Ovary (tissue), 9 donors: ENCODE measurements around the gene PTPRN2. TPM values are rescaled to one million over a fixed set of nuclear protein-coding genes. Genes with fewer than 3 reads are reported as not detected.
"Not testable (repeated sequence)": the region's sequence is repeated elsewhere in the genome, so short reads cannot be mapped to it uniquely, and the experiment has no call there.

Experiments
- DNase-seq, 5 donors: peaks; one replicate each; pipeline ENCODE4 v3.0.0-alpha.2; 2019 to 2020
- H3K27ac ChIP-seq, 2 donors: fragments of 200-600 bp; one replicate each; pipeline versions ENCODE4 v1.5.1 to v1.8.0; 2019 to 2022
- H3K27me3 ChIP-seq: fragments of 200-600 bp; one replicate; pipeline ENCODE4 v1.8.0; 2022
- H3K36me3 ChIP-seq: fragments of 200-600 bp; sonication (generic); one replicate; pipeline ENCODE4 v1.5.1; 2019
- H3K4me1 ChIP-seq: one replicate; pipeline ENCODE4 v1.8.1; 2013; ENCODE audit warnings: mild to moderate bottlenecking, moderate library complexity; ENCODE audit not compliant: insufficient read depth
- H3K4me3 ChIP-seq: fragments of 200-600 bp; sonication (generic); one replicate; pipeline ENCODE4 v1.5.1; 2017
- H3K9me3 ChIP-seq, 2 donors: fragments of 200-600 bp in 1 of 2; sonication (generic) in 1 of 2; one replicate each; pipeline versions ENCODE4 v1.5.1 to v1.8.1; 2013 to 2019; ENCODE audit warnings: mild to moderate bottlenecking in 1 of 2, moderate library complexity in 1 of 2
- EP300 ChIP-seq: sonication (generic); formaldehyde crosslinking; IDR thresholded peaks from one replicate; pipeline ENCODE4 v1.6.1; 2017; ENCODE audit warnings: antibody characterized with exemption
- POLR2A ChIP-seq: fragments of 450-650 bp; IDR thresholded peaks from one replicate; pipeline ENCODE4 v1.6.1; 2017; ENCODE audit warnings: antibody characterized with exemption, mild to moderate bottlenecking, moderate library complexity
- WGBS, 3 donors: extraction: QIAGEN DNeasy Blood & Tissue Kit in 1 of 3; methylation state at CpG; one replicate each; pipeline versions ENCODE4 v1.1.5 to v1.1.7; 2013 to 2017; 5-methylcytosine and 5-hydroxymethylcytosine counted together
- intact Hi-C, 4 donors: fragments of 100-400 bp; cut with DNase I; formaldehyde crosslinking; loops; one replicate each; pipeline versions ENCODE4 v1.11.0 to v1.15.1; 2022 to 2023
- polyA plus RNA-seq, 2 donors: library from polyadenylated mRNA; stranded (reverse); fragments of 200-250 nt in 1 of 2; fragments of 350-450 nt in 1 of 2; fragmentation: Illumina TruSeq in 1 of 2; extraction: RNeasy Lipid Tissue Mini Kit (QIAGEN cat#74804) in 1 of 2; gene quantifications; one replicate each; pipeline ENCODE4 v1.2.3, GENCODE V29; 2013 to 2014
- total RNA-seq, 7 donors: library from RNA; depleted of rRNA in 2 of 7; stranded (reverse); fragments of >200 nt in 2 of 7; fragmentation: NEBNext Ultra II Directional in 3 of 7; extraction: Animal tissue kit (Norgen Biotek cat#: 25700) in 3 of 7; gene quantifications; one replicate each; pipeline versions ENCODE4 v1.1.0 to v1.2.4, GENCODE V29; 2016 to 2023
- TF ChIP-seq, protein P1 (sequence below), 3 donors: fragments of 450-650 bp in 2 of 3; fragments of 200-600 bp in 1 of 3; IDR thresholded peaks; one replicate each; pipeline versions ENCODE4 v1.5.1 to v1.8.0; 2016 to 2022; ENCODE audit warnings: antibody characterized with exemption in 3 of 3, mild to moderate bottlenecking in 1 of 3
- donor health status: DM: no; HTN: no; CAD: no; lungs with moderate emphysema.
- donor health status: DM: no; HTN: no; CAD: no.
- donor health status: Bipolar disorder and iron deficiency.
- donor health status: DM: yes; HTN: yes; CAD: no.
- donor health status: DM: no; HTN: no; CAD: no.
- donor health status: DM: yes; HTN: yes; CAD: no.

Gene PTPRN2
- total and polyA plus RNA-seq, 9 donors, result 3.5 to 11.1 (median 5.9) TPM

DNA sequence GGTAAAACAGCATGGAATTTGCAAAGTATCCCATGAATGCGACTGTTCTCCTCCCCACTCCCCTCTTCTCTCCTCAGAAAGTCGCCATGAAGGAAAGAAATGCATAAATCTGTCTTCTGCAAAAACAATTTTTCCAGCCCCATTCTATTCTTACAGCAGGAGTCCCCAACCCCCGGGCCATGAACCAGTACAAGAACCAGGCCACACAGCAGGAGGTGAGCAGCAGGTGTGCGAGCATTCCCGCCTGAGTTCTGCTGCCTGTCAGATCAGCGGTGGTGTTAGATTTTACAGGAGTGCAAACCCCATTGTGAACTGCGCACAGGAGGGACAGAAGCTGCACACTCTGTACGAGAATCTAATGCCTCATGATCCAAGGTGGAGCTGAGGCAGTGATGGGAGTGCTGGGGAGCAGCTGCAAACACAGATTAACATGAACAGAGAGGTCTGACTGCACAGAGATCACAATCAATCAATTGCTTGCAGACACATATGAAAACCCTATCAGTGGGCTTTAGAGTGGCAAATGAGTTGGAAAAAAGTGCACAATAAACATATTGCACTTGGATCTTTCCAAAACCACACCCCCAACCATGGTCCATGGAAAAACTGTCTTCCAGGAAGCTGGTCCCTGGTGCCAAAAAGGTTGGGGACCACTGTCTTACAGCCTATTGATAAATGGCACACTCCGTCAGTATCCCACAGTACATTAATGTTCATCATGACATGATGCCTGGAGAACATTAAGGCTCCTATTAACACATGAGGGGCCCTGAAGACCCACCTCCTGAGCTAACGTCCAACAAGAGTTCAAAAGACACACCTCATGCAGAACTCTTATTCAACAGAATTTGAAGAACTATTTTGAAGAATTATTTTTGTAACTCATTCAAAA, 205.0 kb downstream of the PTPRN2 start:
- TF ChIP-seq EP300, result no peak
- TF ChIP-seq POLR2A, result no peak
- TF ChIP-seq, protein P1, sequence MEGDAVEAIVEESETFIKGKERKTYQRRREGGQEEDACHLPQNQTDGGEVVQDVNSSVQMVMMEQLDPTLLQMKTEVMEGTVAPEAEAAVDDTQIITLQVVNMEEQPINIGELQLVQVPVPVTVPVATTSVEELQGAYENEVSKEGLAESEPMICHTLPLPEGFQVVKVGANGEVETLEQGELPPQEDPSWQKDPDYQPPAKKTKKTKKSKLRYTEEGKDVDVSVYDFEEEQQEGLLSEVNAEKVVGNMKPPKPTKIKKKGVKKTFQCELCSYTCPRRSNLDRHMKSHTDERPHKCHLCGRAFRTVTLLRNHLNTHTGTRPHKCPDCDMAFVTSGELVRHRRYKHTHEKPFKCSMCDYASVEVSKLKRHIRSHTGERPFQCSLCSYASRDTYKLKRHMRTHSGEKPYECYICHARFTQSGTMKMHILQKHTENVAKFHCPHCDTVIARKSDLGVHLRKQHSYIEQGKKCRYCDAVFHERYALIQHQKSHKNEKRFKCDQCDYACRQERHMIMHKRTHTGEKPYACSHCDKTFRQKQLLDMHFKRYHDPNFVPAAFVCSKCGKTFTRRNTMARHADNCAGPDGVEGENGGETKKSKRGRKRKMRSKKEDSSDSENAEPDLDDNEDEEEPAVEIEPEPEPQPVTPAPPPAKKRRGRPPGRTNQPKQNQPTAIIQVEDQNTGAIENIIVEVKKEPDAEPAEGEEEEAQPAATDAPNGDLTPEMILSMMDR (IDR thresholded peaks at IDR 0.05), result no peak
- intact Hi-C loops, result no loop called here
- Histone ChIP-seq H3K36me3 (no peaks in the 10 kb centered on the region), H3K27ac (no peak overlapping the region), H3K4me3 (no peak overlapping the region), H3K4me1 (no peaks in the 10 kb centered on the region), H3K9me3 (no peaks in the 10 kb centered on the region), H3K27me3 (no peaks in the 10 kb centered on the region)
- no peak for DNase-seq
- WGBS, 3 donors, result 35 to 52% (median 43%) methylated on average over 10 of the region's 10 CpGs

DNA sequence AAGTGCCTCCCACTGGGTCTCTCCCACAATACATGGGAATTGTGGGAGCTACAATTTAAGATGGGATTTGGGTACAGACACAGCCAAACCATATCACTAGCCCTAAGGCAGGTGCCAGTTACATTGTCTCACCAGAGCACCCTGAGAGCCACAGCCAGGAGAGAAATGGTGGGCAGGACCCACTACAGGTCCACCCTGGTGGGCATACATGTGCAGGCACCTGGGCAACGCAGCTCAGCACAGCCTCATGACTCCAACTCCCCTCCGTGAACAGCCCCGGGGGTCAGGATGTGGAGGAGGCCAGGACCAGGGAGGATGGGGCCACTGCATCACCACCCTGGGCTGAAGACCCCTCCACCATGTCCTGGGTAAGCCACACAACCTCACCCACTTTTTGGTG, 205.7 kb downstream of the PTPRN2 start:
- Histone ChIP-seq H3K9me3 (no peaks in the 10 kb centered on the region), H3K4me3 (no peak overlapping the region), H3K36me3 (no peaks in the 10 kb centered on the region), H3K27me3 (no peaks in the 10 kb centered on the region), H3K4me1 (no peaks in the 10 kb centered on the region), H3K27ac (no peak overlapping the region)
- intact Hi-C loops, result no loop called here
- TF ChIP-seq, protein P1 (IDR thresholded peaks at IDR 0.05), result no peak
- no peak for TF ChIP-seq EP300
- no peak for TF ChIP-seq POLR2A
- DNase-seq, result no peak
- WGBS, 3 donors, result 81 to 97% (median 84%) methylated on average over 3 of the region's 3 CpGs

DNA sequence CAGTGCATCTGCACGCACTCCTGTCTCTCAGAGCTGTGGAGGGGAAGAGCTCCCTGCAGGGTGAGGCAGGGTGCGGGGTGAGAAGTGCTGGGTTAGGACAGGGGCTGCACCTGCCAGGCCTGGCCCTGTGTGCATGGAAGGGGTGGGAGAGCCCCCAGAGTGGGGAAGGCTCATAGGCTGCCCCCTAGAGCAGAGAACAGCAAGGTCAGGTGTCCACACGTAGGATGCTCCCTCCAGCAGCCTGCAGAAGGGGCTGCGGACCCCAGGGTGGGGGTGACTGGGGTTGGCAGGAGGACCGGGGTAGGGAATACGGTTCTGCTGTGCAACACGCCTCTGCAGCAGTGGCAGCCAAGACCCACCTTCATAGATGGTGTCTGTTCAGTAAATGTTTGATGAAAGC, 208.6 kb downstream of the PTPRN2 start:
- intact Hi-C loops, result no loop called here
- no peak overlapping the region for H3K27ac ChIP-seq

DNA sequence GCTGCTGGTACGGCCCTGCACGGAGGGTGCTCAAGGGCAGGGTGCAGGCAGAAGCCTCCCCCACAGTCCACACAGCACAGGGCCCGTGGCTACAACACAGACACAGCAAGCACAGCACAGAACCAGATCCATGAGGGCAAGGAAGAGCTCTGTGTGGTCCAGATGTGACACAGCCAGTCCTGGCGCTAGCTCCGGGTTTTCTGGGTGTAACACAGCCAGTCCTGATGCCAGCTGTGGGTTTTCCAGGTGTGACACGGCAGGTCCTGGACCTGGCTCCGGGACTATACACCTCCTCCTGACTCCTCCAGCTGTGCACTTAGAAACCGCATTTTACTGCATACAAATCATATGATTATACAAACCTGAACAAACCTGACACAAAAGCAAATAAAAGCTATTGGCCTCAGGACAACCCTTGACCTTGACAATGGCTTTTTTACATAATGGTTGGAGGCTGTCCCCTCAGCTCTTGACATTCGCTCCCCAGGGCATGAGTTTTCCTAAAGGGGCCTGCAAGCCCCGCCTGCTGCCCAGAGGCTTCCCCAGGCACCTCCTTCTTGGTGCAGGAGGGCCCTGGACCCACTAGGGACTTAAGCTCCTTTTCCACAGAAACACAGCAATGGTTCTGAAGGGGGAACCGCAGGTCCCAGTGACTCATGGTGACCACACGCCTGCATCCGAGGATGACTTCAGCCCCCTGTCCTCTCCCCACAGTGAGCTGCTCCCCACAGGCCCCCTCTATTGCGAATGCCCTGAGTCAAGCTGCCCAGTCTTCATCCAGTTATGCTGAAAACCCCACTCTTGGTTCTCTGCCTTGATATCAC, 209.6 kb downstream of the PTPRN2 start:
- WGBS, 3 donors, result 48 to 62% (median 54%) methylated on average over 14 of the region's 14 CpGs
- intact Hi-C loops, result no loop called here
- TF ChIP-seq, protein P1 (IDR thresholded peaks at IDR 0.05), result no peak
- TF ChIP-seq EP300, result no peak
- TF ChIP-seq POLR2A, result no peak
- no peak overlapping the region for H3K27ac ChIP-seq
- DNase-seq, result no peak
- no peaks in the 10 kb centered on the region for H3K9me3 ChIP-seq
- H3K4me1 ChIP-seq, result no peaks in the 10 kb centered on the region
- no peaks in the 10 kb centered on the region for H3K27me3 ChIP-seq
- H3K4me3 ChIP-seq, result no peak overlapping the region
- H3K36me3 ChIP-seq, result no peaks in the 10 kb centered on the region

More for the DNA sequence above, 208.6 kb downstream of the PTPRN2 start:
- Histone ChIP-seq H3K9me3 (no peaks in the 10 kb centered on the region), H3K4me3 (no peak overlapping the region), H3K36me3 (no peaks in the 10 kb centered on the region), H3K4me1 (no peaks in the 10 kb centered on the region), H3K27me3 (no peaks in the 10 kb centered on the region)
- 79 to 81% (median 81%) methylated on average over 7 of the region's 7 CpGs for WGBS, 3 donors
- TF ChIP-seq, protein P1 (IDR thresholded peaks at IDR 0.05), result no peak
- TF ChIP-seq EP300 (no peak), POLR2A (no peak)
- DNase-seq, result no peak

DNA sequence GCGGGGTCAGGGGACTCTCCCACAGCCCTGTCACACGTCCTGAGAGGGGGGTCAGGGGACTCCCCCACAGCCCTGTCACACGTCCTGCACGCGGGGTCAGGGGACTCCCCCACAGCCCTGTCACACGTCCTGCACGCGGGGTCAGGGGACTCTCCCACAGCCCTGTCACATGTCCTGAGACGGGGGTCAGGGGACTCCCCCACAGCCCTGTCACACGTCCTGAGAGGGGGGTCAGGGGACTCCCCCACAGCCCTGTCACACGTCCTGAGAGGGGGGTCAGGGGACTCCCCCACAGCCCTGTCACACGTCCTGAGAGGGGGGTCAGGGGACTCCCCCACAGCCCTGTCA, 210.8 kb downstream of the PTPRN2 start:
- H3K36me3 ChIP-seq, H3K4me1 ChIP-seq, H3K27ac ChIP-seq, H3K9me3 ChIP-seq, intact Hi-C loops, H3K4me3 ChIP-seq, DNase-seq, H3K27me3 ChIP-seq: not testable (repeated sequence)
- 50 to 68% methylated on average over 2 to 10 of the region's 12 CpGs; no CpG with 5 or more reads in 1 of the 3 donors for WGBS, 3 donors

DNA sequence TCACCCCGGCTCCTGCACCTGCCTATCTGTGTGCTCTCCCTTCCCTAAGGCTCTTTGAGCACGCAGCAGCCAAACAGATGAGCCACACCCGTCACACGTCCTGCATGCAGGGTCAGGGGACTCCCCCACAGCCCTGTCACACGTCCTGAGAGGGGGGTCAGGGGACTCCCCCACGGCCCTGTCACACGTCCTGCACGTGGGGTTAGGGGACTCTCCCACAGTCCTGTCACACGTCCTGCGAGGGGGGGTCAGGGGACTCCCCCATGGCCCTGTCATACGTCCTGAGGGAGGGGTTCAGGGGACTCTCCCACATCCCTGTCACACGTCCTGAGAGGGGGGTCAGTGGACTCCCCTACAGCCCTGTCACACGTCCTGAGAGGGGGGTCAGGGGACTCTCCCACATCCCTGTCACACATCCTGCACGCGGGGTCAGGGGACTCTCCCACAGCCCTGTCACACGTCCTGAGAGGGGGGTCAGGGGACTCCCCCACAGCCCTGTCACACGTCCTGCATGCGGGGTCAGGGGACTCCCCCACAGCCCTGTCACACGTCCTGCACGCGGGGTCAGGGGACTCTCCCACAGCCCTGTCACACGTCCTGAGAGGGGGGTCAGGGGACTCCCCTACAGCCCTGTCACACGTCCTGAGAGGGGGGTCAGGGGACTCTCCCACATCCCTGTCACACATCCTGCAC, 211.3 kb downstream of the PTPRN2 start:
- H3K4me3 ChIP-seq, intact Hi-C loops, DNase-seq, H3K27ac ChIP-seq, H3K4me1 ChIP-seq, H3K36me3 ChIP-seq, H3K27me3 ChIP-seq, H3K9me3 ChIP-seq: not testable (repeated sequence)
- 62 to 72% (median 69%) methylated on average over 21 to 23 of the region's 23 CpGs for WGBS, 3 donors
